Bladder microvascular endothelial cell (primary cell): Measurements from ENCODE around the gene RBM48. TPM values are rescaled to one million over a fixed set of nuclear protein-coding genes. Genes with fewer than 3 reads are reported as not detected.

Experiments
- total RNA-seq: library from RNA; depleted of rRNA; stranded (reverse); fragments of >200 nt; gene quantifications from 2 replicates; pipeline ENCODE4 v1.2.3, GENCODE V29; 2014

The RBM48 gene
- total RNA-seq, result 8.3 and 13.5 TPM in 2 replicates

DNA sequence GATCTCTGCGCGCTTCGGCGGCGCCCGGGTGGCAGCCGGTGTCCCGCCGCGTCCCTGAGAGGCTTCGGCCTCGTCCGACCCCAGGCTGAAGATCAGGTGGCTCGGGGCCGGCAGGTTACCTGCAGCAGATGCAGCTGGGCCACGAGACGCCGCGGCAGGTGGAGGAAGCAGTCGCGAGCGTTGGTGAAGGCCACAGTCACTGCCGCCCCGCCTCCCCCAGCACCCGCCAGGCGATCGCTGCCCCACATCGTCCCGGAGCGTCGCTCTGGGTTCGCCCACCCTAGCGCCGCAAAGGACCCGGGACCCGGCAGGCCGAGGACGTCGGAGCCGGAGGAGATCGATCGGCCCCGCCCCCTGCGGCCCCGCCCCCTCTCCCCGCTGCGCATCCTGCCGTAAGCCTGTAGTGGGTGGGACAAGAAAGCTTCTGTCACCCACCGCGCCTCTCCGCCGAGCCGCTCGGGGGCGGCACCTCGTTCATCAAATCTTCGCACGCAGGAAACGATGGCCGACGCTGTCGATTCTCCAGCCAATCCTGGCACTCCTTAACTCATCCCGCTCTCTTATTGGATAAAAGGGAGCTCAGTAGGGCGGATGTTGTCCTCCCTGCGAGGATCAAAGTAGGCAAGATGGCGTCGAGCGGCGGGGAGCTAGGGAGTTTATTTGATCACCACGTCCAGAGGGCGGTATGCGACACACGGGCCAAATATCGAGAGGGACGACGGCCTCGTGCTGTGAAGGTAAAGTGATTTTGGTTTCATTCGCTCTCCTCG lies at the start of gene RBM48, which contains the start of gene PEX1:
Gene RBM48, plus strand, starts transcription at position 608 of the 770 bp plus-strand sequence. Its CDS starts 19 bp downstream, at position 627.
Gene PEX1, minus strand, starts transcription at position 333 of the 770 bp plus-strand sequence. Its CDS starts 85 bp downstream, at position 248.

Other genes with a start within 250 kb of the RBM48 start
- gene GATAD1, start 81.3 kb upstream of the RBM48 start, total RNA-seq, result 10.2 and 20.1 TPM in 2 replicates
- not detected in 2 replicates for gene ERVW-1, start 50.8 kb upstream of the RBM48 start, total RNA-seq
- gene PEX1, start 275 bp upstream of the RBM48 start, total RNA-seq, result 8.4 and 13.6 TPM in 2 replicates
- gene FAM133B, start 61.6 kb downstream of the RBM48 start, total RNA-seq, result 7.3 and 16.5 TPM in 2 replicates